Activated CD8-positive, alpha-beta memory T cell treated with anti-CD3 and anti-CD28 coated beads, Interleukin-2, amount 50 U/mL, for 1 hour (primary cell): ENCODE measurements around the gene USP5.

Experiments
- DNase-seq: peaks from one replicate; pipeline ENCODE4 v3.0.0-alpha.2; 2020; ENCODE audit errors: extremely low read depth

The USP5 gene

DNA sequence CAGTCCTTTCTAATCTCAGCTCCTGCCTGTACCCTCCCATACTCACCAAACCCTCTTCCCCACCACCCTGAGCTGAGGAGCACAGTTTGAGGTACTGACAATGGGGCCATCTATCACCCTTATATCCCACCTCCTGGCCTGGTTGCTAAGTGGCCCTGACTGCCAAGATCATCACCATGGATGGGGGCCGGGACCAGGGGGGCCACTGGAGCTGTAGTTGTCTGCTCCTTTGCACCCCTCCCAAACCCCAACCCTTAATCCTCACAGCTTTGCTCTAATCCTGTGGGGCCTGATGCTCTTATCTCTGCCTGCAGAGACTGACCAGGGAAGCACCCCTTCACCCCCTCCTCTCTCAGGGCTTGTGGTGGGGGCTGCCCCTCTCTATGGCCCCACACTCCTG is 11.6 kb upstream of the USP5 start:
- DNase-seq = no peak

DNA sequence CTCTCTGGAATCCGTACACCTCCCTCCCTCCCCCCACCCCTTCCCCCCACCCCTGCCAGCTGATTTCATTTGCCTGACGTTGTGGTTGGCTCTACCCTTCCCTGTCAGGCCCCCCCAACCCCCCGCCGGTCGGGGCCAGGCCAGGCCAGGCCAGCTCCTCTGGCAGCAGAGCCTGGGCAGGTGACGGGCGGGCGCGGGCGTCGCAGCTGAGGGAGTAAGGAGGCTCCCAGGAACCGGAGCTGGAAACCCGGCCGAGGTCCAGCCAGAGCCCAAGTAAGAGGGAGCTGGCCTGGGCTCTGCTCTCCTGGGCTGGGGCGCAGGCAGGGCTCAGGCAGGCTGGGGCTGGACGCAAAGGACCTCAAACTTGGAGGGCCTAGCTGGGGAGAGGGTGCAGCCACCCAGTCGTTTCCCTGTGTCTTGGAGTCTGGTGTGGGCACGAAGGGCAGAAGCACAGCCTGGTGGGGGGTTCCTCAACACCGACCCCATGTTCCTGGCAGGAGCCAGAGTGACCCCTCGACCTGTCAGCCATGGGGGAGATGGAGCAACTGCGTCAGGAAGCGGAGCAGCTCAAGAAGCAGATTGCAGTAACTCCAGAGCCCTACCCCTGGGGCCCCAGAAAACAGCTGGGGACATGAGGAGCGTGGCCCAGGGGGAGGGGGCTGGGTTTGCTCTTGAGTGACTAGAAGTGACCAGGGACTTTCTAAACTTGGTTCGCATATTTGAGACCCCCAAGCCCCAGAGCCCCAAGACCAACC is 11.0 kb upstream of the USP5 start, which contains the start of gene GNB3:
GNB3 (plus strand) TSS at position 165 of the 755 bp plus-strand sequence; CDS start at position 528, 363 bp downstream.
- no peak for DNase-seq

DNA sequence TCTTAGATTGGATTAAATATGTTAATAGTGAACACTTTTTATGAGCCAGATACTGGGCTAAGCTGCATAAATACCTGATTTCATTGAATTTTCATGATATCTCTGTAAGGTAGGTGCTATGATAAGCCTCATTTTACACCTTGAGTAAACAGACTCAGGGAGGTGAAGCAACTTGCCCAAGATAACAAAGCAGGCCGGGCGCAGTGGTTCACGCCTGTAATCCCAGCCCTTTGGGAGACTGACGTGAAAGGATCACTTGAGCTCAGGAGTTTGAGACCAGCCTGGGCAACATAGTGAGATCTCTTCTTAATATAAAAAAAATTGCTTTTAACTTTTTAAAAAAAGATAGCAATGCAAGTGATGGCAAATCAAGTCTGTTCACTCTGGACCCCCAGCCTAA is 9.9 kb upstream of the USP5 start:
- no peak for DNase-seq

DNA sequence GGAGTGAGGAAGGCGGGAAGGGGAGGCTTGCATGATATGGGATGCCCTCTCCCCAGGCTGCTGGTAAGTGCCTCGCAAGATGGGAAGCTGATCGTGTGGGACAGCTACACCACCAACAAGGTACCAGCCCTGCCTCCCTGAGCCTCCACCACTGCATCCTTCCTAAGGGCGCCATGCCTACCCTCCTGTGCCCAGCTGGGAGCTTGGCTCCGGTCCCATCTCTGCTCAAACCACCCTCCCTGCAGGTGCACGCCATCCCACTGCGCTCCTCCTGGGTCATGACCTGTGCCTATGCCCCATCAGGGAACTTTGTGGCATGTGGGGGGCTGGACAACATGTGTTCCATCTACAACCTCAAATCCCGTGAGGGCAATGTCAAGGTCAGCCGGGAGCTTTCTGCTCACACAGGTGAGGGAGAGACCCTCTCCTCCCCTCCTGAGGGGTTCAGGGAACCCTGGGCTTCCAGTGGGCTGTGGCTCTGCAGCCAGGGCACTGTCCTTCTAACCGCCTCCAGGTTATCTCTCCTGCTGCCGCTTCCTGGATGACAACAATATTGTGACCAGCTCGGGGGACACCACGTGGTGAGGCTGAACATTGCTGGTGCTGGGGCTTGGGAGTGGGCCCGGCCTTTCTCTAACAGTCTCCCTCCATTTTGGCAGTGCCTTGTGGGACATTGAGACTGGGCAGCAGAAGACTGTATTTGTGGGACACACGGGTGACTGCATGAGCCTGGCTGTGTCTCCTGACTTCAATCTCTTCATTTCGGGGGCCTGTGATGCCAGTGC is 8.6 kb upstream of the USP5 start:
- DNase-seq = no peak

DNA sequence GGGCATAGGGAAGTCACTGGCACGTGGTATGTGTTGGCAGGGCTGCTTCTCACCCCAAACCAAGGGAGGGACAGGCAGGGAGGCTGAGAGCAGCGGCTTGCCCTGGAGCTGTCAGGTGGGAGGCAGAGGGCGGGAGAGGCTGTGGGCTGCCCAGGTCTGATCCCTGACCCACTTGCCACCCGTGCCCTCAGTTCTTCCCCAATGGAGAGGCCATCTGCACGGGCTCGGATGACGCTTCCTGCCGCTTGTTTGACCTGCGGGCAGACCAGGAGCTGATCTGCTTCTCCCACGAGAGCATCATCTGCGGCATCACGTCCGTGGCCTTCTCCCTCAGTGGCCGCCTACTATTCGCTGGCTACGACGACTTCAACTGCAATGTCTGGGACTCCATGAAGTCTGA is 6.6 kb upstream of the USP5 start:
- DNase-seq = no peak

DNA sequence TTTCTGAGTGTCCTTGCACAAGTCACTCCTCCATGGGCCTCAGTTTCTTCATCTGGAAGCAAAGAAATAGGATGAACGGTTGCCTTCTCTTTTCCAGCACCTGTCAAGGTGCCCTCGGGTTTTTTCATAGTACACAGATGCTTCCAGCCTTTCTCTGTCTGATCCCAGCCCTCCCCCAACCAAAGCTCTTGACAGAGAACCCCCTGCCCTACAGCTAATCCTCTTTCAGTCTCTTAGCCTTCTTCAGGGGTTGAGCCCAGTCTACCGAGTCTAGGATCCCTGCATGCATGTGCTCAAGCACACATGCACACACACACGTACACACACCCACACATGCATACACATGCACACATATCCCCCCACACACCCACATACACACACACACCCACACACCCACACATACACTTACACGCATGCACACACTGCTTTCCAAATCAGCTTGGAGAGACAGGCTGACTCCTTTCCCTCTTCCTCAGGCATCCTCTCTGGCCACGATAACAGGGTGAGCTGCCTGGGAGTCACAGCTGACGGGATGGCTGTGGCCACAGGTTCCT is 5.6 kb upstream of the USP5 start:
- DNase-seq = no peak

DNA sequence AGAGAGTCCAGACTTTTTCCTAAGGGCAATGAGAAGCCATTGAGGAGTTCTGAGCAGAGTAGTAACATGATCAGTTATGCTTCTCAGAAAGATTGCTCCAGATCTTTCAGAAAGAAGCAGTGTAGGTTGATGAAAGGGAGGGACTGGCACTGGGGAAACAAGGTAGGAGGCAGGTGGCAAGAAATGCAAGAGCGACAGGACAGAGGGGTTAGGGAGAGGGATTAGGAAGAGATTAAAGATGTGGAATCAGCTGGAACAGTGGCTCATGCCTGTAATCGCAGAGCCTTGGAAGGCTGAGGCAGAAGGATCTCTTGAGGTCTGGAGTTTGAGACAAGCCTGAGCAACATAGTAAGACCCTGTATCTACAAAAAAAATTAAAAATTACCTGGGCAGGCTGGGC is 4.3 kb upstream of the USP5 start:
- DNase-seq = no peak

DNA sequence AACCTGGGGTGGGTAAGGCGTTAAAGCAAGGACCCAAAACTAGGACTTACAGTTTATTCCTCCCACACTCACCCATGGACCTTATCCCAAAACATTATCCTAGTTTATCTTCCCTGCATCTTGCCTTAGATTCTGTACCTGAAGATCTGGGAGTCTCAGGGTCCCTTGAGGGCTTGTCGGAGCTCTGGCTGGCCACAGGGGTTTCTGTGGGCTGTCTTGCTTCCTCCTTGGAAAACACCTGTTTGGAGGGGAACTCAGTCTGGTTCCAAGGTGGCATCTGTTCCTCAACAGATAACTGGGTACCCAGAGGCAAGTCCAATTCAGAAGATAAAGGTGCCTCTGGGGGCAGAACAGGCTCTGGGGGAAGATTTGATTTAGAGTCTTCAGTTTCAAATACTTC is 2.5 kb upstream of the USP5 start:
- no peak for DNase-seq

DNA sequence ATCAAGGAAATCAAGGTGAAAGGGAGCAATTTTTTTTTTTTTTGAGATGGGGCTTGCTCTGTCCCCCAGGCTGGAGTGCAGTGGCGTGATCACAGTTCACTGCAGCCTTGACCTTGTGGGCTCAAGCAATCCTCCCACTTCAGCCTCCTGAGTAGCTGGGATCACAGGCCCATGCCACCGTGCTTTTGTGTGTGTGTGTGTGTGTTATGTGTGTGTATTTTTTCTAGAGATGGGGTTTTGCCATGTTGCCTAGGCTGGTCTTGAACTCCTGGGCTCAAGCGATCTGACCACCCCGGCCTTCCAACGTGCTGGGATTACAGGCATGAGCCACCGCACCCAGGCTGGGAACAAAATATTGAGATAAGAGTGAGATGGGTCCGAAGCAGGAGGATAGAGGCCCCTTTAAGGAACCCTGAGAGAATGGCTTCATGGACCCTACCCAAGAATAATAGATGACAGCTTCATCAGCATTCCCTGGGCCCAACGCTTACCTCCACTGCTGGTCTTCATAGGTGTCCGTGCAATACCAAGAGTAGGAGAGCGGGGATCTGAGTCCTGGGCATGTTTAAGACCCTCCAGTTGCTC is 1.9 kb upstream of the USP5 start:
- DNase-seq = no peak

DNA sequence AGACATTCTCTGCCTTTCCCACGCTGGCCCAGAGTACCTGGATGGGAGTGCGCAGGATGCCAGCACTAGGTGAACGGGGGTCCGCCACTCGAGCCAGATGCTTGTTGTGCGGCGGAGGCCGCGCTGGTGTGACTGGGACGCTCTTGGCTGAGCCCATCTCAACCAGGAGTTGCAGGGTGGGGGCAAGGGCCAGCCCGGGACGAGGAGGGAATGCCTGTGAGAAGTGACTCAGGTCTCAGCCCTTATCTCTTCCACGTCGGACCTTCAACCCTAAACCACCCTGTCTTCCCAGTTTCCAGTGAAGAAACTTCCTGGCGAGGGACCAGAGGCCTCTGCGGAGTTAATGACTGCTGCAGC is 1.2 kb upstream of the USP5 start:
- no peak for DNase-seq

DNA sequence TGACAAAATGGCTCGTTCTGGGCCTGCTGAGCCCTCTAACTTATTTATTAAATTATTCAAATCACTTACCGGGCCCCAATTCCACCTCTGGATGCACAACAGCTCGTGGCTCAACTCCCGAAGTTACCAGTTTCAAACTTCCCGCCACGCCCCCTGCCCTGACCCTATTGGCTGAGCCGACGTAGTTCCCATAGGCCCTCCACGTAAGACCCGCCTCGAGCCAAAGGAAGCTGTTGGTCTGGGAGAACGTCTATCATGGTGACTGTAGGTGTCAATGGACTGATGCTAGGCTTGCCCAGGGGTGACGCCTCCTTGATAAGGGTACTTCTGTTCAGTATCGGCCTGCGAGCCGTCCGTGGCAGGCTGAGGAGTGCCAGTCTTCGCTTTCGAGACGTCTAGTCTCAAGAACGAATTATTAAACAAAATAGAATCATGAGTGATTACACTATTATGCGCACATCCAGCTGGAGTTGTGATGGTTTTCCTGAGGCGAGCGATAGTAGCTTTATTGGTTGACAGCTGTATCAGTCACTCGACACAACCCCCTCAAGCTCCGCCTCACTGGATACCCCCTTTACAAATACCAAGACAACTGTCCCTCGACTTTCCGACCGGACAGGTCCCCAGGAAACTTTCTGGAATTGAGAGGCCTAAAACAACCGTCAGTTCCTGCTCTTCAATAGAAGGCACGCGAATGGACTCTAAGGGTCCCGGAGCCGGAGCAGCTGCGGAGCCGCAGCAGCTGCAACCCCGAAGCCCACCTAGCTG is 613 bp upstream of the USP5 start, which contains the start of gene CDCA3:
CDCA3 (minus strand) TSS at position 134 of the 768 bp plus-strand sequence. CDS start 334 bp downstream, outside the sequence.
- DNase-seq = peak; percentile 86

DNA sequence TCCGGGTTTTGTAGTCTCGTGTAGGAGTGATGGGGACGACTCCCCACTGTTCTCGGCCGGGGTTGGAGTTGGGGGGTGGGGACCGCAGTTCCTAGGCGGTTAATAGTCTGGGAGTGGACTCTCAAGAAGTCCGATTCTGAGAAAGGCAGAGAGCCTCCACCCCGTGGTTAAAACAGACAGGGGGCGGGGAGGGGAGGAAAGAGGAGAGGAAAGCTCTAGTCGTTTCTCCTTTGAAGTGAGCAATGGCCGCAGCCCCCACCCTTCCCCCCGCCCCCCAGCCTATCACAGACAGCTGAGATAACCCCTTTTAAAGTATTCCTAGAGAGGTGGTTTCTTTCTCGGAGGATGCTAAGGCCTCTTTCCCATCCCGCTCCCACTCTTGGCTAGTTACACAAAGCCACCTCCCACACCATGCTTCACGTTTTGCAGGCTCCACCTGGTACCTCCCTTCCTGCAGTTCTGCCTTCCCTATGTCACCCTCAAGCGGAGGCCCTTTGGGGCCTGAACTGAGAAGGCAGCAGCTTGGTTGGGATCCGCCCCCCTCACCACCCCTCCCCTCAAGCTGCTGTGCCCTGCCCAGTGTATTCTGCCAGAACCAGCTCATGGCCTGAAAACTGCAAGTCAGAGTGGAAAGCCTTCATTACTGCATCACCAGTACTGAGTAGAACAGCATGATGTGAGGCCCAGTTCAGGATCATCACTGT is 853 bp downstream of the USP5 start:
- DNase-seq = no peak

DNA sequence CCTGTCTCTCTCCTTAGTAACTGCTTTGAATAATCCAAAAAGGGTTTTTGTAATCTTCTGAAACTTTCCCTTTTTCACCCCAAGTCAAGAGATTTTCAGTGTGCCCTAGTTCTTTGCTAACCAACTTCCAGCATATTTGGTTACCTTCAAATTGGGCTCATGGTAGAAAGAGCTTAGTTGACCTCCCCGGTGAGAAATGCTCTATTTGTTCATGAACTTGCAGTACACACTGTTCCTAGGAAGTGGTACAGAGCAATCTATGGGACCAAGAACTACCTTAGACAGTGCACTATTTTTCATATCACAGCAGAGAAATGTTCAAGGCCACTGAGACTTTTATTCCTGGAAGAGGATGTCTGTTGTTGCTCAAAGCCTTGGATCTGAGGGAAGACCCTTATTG is 1.7 kb downstream of the USP5 start:
- DNase-seq = no peak

DNA sequence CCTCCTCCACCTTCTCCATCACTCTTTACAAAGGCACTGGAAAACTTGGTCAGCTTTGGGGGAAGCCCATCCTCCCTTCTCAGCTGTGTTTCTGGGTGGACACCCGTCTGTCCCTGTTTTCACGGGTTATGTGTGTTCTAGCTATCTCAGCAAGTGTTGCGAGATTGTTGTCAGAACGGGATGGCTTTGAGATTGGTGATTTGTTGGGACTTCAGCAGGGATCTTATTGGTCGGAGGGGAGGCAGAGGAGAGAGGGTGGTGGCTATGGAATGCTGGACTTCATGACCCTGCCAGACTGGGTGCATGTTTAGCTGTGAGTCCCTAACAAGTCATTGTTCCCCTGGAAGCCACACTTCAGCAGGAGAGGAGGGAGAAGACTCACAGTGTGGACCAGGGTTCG is 2.1 kb downstream of the USP5 start:
- no peak for DNase-seq

DNA sequence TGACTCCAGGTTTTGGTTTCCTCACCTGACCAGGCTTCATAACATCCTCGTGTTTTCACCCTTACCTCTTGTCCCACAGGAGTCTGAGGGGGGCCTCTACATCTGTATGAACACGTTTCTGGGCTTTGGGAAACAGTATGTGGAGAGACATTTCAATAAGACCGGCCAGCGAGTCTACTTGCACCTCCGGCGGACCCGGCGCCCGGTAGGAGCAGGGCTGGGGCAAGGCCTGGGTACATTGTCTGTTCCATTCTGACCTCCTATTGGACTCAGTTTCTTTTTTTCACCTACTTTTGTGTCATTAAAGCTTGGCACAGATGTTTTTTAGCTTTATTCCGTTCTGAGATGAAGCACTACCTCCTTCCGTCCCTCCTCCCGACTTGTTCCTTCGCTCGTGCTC is 3.4 kb downstream of the USP5 start:
- no peak for DNase-seq

DNA sequence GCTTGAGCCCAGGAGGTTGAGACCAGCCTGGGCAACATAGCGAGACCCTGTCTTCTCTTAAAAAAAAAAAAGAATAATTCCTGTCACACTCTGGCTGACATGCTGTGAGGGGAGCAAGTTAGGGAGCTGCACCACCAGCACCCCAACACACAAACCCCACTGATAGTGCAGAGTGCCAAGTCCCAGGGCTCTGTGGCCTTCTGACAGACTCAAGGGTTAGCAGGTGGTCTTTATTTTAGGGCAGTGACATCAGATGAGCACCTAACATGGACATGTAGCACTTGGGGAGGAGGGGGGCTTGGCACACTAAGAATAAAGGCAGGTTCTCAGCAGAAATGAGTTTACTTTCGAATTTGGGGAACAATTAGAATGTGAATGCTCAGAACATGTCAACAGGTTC is 6.8 kb downstream of the USP5 start:
- no peak for DNase-seq

DNA sequence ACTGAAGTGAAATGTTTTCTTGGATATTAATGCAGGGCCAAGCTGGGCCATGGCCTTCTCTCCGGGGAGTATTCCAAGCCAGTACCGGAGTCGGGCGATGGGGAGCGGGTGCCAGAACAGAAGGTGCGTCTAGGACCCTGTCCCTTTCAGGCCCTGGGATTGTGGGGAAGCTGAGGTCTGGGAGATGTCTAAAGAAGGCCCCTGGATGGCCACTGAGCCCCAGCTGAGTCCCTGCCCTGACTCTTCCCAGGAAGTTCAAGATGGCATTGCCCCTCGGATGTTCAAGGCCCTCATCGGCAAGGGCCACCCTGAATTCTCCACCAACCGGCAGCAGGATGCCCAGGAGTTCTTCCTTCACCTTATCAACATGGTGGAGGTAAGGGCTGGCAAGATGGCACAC is 8.2 kb downstream of the USP5 start:
- DNase-seq = no peak

DNA sequence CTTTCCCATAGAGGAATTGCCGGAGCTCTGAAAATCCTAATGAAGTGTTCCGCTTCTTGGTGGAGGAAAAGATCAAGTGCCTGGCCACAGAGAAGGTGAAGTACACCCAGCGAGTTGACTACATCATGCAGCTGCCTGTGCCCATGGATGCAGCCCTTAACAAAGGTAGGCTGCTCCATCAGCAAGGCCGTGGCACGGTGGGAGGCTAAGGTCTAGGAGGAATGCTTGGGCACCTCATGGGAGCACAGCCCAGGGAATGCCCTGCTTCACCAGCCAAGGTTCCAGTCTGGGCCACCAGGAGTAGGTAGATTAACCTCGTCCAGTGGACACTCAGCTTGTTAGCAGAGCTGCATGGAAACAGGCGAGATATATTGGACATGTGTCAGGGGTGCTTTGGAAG is 9.0 kb downstream of the USP5 start:
- no peak for DNase-seq

DNA sequence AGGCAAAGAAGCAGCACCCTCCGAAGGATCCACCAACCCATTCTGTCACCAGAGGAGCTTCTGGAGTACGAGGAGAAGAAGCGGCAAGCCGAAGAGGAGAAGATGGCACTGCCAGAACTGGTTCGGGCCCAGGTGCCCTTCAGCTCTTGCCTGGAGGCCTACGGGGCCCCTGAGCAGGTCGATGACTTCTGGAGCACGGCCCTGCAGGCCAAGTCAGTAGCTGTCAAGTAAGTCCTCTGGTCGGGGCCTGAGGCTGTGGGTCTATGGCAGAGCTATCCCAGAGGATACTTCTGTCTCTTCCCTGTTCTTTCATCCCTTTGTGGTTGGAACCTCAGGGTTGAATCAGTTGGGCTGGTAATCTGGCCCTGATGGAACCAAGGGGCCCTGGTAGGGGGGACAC is 9.4 kb downstream of the USP5 start:
- DNase-seq = no peak

DNA sequence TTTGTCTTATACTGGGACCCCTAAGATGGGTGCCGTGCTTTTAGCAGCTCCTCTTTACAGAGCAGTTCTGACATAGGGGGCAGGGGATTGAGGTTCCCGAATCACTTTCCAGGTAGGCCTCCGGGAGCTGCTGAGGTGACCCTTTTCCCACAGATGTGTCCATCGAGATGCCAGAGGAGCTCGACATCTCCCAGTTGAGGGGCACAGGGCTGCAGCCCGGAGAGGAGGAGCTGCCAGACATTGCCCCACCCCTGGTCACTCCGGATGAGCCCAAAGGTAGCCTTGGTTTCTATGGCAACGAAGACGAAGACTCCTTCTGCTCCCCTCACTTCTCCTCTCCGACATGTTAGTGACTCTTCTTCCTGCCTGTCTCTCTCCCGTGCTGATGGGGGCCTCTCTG is 11.1 kb downstream of the USP5 start:
- no peak for DNase-seq
